ENCODE data around the gene CTPS2.

GRCh38 chrX:16678689-16679088 is 33.8 kb downstream of the CTPS2 start:
- TF ChIP-seq CTCF (IDR thresholded peaks at IDR 0.05), result no peak
- TF ChIP-seq EZH2phosphoT487 (IDR thresholded peaks at IDR 0.05), result no peak

All from neural progenitor cell (in vitro differentiated cells).